ENCODE data around the gene ADGRL3.
"Not testable (repeated sequence)": the region's sequence is repeated elsewhere in the genome, so short reads cannot be mapped to it uniquely, and the experiment has no call there.

The ADGRL3 gene

GRCh38 chr4:61984260-61984909, 784.3 kb downstream of the ADGRL3 start:
- Histone ChIP-seq H3K4me3 (ENCODE audit: insufficient read depth, low read depth, low read length, poor library complexity, severe bottlenecking) (no peak overlapping the region), H3K9me3 (ENCODE audit: control insufficient read depth, low read length) (no peaks in the 10 kb centered on the region), H3K27ac (ENCODE audit: insufficient read depth, low read length, poor library complexity, severe bottlenecking) (no peak overlapping the region), H3K27me3 (replicated peaks; ENCODE audit: control insufficient read depth, insufficient read depth, low read length, poor library complexity, severe bottlenecking) (no peaks in the 10 kb centered on the region), H3K4me1 (ENCODE audit: control insufficient read depth, insufficient read depth, low read length, poor library complexity, severe bottlenecking) (no peaks in the 10 kb centered on the region), H3K36me3 (ENCODE audit: control insufficient read depth, insufficient read depth, low read length) (no peaks in the 10 kb centered on the region)
- no peak for DNase-seq

GRCh38 chr4:61985426-61985825, 785.3 kb downstream of the ADGRL3 start:
- Histone ChIP-seq H3K4me3 (ENCODE audit: insufficient read depth, low read depth, low read length, poor library complexity, severe bottlenecking) (no peak overlapping the region), H3K27ac (ENCODE audit: insufficient read depth, low read length, poor library complexity, severe bottlenecking) (no peak overlapping the region), H3K9me3 (ENCODE audit: control insufficient read depth, low read length) (no peaks in the 10 kb centered on the region), H3K36me3 (ENCODE audit: control insufficient read depth, insufficient read depth, low read length) (no peaks in the 10 kb centered on the region), H3K27me3 (replicated peaks; ENCODE audit: control insufficient read depth, insufficient read depth, low read length, poor library complexity, severe bottlenecking) (no peaks in the 10 kb centered on the region), H3K4me1 (ENCODE audit: control insufficient read depth, insufficient read depth, low read length, poor library complexity, severe bottlenecking) (no peaks in the 10 kb centered on the region)
- DNase-seq = no peak

- H3K4me1 ChIP-seq (ENCODE audit: control insufficient read depth, insufficient read depth, low read length, poor library complexity, severe bottlenecking); H3K4me3 ChIP-seq (ENCODE audit: insufficient read depth, low read depth, low read length, poor library complexity, severe bottlenecking); H3K27me3 ChIP-seq (replicated peaks; ENCODE audit: control insufficient read depth, insufficient read depth, low read length, poor library complexity, severe bottlenecking); H3K27ac ChIP-seq (ENCODE audit: insufficient read depth, low read length, poor library complexity, severe bottlenecking); H3K9me3 ChIP-seq (ENCODE audit: control insufficient read depth, low read length); H3K36me3 ChIP-seq (ENCODE audit: control insufficient read depth, insufficient read depth, low read length); DNase-seq: not testable (repeated sequence)
Observed at GRCh38 chr4:61986929-61987328, 786.8 kb downstream of the ADGRL3 start.

- Histone ChIP-seq H3K27ac (ENCODE audit: insufficient read depth, low read length, poor library complexity, severe bottlenecking) (no peak overlapping the region), H3K27me3 (replicated peaks; ENCODE audit: control insufficient read depth, insufficient read depth, low read length, poor library complexity, severe bottlenecking) (no peaks in the 10 kb centered on the region), H3K36me3 (ENCODE audit: control insufficient read depth, insufficient read depth, low read length) (no peaks in the 10 kb centered on the region), H3K4me3 (ENCODE audit: insufficient read depth, low read depth, low read length, poor library complexity, severe bottlenecking) (no peak overlapping the region), H3K4me1 (ENCODE audit: control insufficient read depth, insufficient read depth, low read length, poor library complexity, severe bottlenecking) (no peaks in the 10 kb centered on the region), H3K9me3 (ENCODE audit: control insufficient read depth, low read length) (no peaks in the 10 kb centered on the region)
- no peak for DNase-seq
Observed at GRCh38 chr4:61992351-61992750, 792.2 kb downstream of the ADGRL3 start.

GRCh38 chr4:61994036-61994435, 793.9 kb downstream of the ADGRL3 start:
- Histone ChIP-seq H3K27me3 (replicated peaks; ENCODE audit: control insufficient read depth, insufficient read depth, low read length, poor library complexity, severe bottlenecking) (no peaks in the 10 kb centered on the region), H3K4me3 (ENCODE audit: insufficient read depth, low read depth, low read length, poor library complexity, severe bottlenecking) (no peak overlapping the region), H3K9me3 (ENCODE audit: control insufficient read depth, low read length) (no peaks in the 10 kb centered on the region), H3K4me1 (ENCODE audit: control insufficient read depth, insufficient read depth, low read length, poor library complexity, severe bottlenecking) (no peaks in the 10 kb centered on the region), H3K27ac (ENCODE audit: insufficient read depth, low read length, poor library complexity, severe bottlenecking) (no peak overlapping the region), H3K36me3 (ENCODE audit: control insufficient read depth, insufficient read depth, low read length) (no peaks in the 10 kb centered on the region)
- no peak for DNase-seq

- Histone ChIP-seq H3K9me3 (ENCODE audit: control insufficient read depth, low read length) (no peaks in the 10 kb centered on the region), H3K4me3 (ENCODE audit: insufficient read depth, low read depth, low read length, poor library complexity, severe bottlenecking) (no peak overlapping the region), H3K27ac (ENCODE audit: insufficient read depth, low read length, poor library complexity, severe bottlenecking) (no peak overlapping the region), H3K27me3 (replicated peaks; ENCODE audit: control insufficient read depth, insufficient read depth, low read length, poor library complexity, severe bottlenecking) (no peaks in the 10 kb centered on the region), H3K4me1 (ENCODE audit: control insufficient read depth, insufficient read depth, low read length, poor library complexity, severe bottlenecking) (no peaks in the 10 kb centered on the region), H3K36me3 (ENCODE audit: control insufficient read depth, insufficient read depth, low read length) (no peaks in the 10 kb centered on the region)
- DNase-seq = no peak
Observed at GRCh38 chr4:61995717-61996340, 795.7 kb downstream of the ADGRL3 start.

GRCh38 chr4:61996943-61997342, 796.8 kb downstream of the ADGRL3 start:
- no peak for DNase-seq
- Histone ChIP-seq H3K27ac (ENCODE audit: insufficient read depth, low read length, poor library complexity, severe bottlenecking) (no peak overlapping the region), H3K4me1 (ENCODE audit: control insufficient read depth, insufficient read depth, low read length, poor library complexity, severe bottlenecking) (no peaks in the 10 kb centered on the region), H3K36me3 (ENCODE audit: control insufficient read depth, insufficient read depth, low read length) (no peaks in the 10 kb centered on the region), H3K27me3 (replicated peaks; ENCODE audit: control insufficient read depth, insufficient read depth, low read length, poor library complexity, severe bottlenecking) (no peaks in the 10 kb centered on the region), H3K9me3 (ENCODE audit: control insufficient read depth, low read length) (no peaks in the 10 kb centered on the region), H3K4me3 (ENCODE audit: insufficient read depth, low read depth, low read length, poor library complexity, severe bottlenecking) (no peak overlapping the region)

- no peaks in the 10 kb centered on the region for H3K36me3 ChIP-seq (ENCODE audit: control insufficient read depth, insufficient read depth, low read length)
- H3K4me3 ChIP-seq (ENCODE audit: insufficient read depth, low read depth, low read length, poor library complexity, severe bottlenecking) = no peak overlapping the region
- H3K4me1 ChIP-seq (ENCODE audit: control insufficient read depth, insufficient read depth, low read length, poor library complexity, severe bottlenecking) = no peaks in the 10 kb centered on the region
- H3K27ac ChIP-seq (ENCODE audit: insufficient read depth, low read length, poor library complexity, severe bottlenecking) = no peak overlapping the region
- no peaks in the 10 kb centered on the region for H3K9me3 ChIP-seq (ENCODE audit: control insufficient read depth, low read length)
- H3K27me3 ChIP-seq (replicated peaks; ENCODE audit: control insufficient read depth, insufficient read depth, low read length, poor library complexity, severe bottlenecking) = no peaks in the 10 kb centered on the region
- no peak for DNase-seq
Observed at GRCh38 chr4:61997831-61998230, 797.7 kb downstream of the ADGRL3 start.

- H3K36me3 ChIP-seq (ENCODE audit: control insufficient read depth, insufficient read depth, low read length) = no peaks in the 10 kb centered on the region
- no peaks in the 10 kb centered on the region for H3K4me1 ChIP-seq (ENCODE audit: control insufficient read depth, insufficient read depth, low read length, poor library complexity, severe bottlenecking)
- no peak overlapping the region for H3K27ac ChIP-seq (ENCODE audit: insufficient read depth, low read length, poor library complexity, severe bottlenecking)
- DNase-seq = no peak
- no peaks in the 10 kb centered on the region for H3K9me3 ChIP-seq (ENCODE audit: control insufficient read depth, low read length)
- H3K27me3 ChIP-seq (replicated peaks; ENCODE audit: control insufficient read depth, insufficient read depth, low read length, poor library complexity, severe bottlenecking) = no peaks in the 10 kb centered on the region
- H3K4me3 ChIP-seq (ENCODE audit: insufficient read depth, low read depth, low read length, poor library complexity, severe bottlenecking) = no peak overlapping the region
Observed at GRCh38 chr4:62003695-62004094, 803.6 kb downstream of the ADGRL3 start.

- H3K9me3 ChIP-seq (ENCODE audit: control insufficient read depth, low read length) = no peaks in the 10 kb centered on the region
- H3K4me3 ChIP-seq (ENCODE audit: insufficient read depth, low read depth, low read length, poor library complexity, severe bottlenecking) = no peak overlapping the region
- no peak for DNase-seq
- no peaks in the 10 kb centered on the region for H3K27me3 ChIP-seq (replicated peaks; ENCODE audit: control insufficient read depth, insufficient read depth, low read length, poor library complexity, severe bottlenecking)
- H3K27ac ChIP-seq (ENCODE audit: insufficient read depth, low read length, poor library complexity, severe bottlenecking) = no peak overlapping the region
- H3K36me3 ChIP-seq (ENCODE audit: control insufficient read depth, insufficient read depth, low read length) = no peaks in the 10 kb centered on the region
- H3K4me1 ChIP-seq (ENCODE audit: control insufficient read depth, insufficient read depth, low read length, poor library complexity, severe bottlenecking) = no peaks in the 10 kb centered on the region
Observed at GRCh38 chr4:62004881-62005280, 804.8 kb downstream of the ADGRL3 start.
